Mucosa of descending colon (tissue), 3 donors: ENCODE data around the gene UCK2. TPM values are rescaled to one million over a fixed set of nuclear protein-coding genes. Genes with fewer than 3 reads are reported as not detected.

Experiments used
- ATAC-seq: fragments of 200-7000 bp; cut with Tn5 transposase; one replicate; pipeline ENCODE4 v1.9.1; 2020; ENCODE audit warnings: mild to moderate bottlenecking, moderate library complexity
- DNase-seq, 3 donors: peaks; one replicate each; pipeline ENCODE4 v3.0.0-alpha.2; 2020
- H3K36me3 ChIP-seq: fragments of 200-600 bp; one replicate; pipeline ENCODE4 v1.8.0; 2021; ENCODE audit warnings: low read depth, mild to moderate bottlenecking
- H3K4me1 ChIP-seq: fragments of 200-600 bp; one replicate; pipeline ENCODE4 v1.8.0; 2021; ENCODE audit warnings: low read depth, mild to moderate bottlenecking
- H3K4me3 ChIP-seq: fragments of 200-600 bp; one replicate; pipeline ENCODE4 v1.8.0; 2021; ENCODE audit warnings: mild to moderate bottlenecking
- H3K9me3 ChIP-seq: fragments of 200-600 bp; one replicate; pipeline ENCODE4 v1.8.0; 2021; ENCODE audit warnings: mild to moderate bottlenecking
- CTCF ChIP-seq: fragments of 200-600 bp; IDR thresholded peaks from one replicate; pipeline ENCODE4 v1.8.0; 2022; ENCODE audit warnings: antibody characterized with exemption, mild to moderate bottlenecking
- intact Hi-C, 2 donors: fragments of 100-400 bp; cut with DNase I in 1 of 2; cut with micrococcal nuclease in 1 of 2; formaldehyde crosslinking; loops; one replicate each; pipeline versions ENCODE4 v1.11.0 to v1.11.1; 2022; cut with DNase I, micrococcal nuclease
- total RNA-seq, 3 donors: library from RNA; stranded (reverse); fragmentation: NEBNext Ultra II Directional in 2 of 3; extraction: Animal tissue kit (Norgen Biotek cat#: 25700) in 2 of 3; gene quantifications; one replicate each; pipeline versions ENCODE4 v1.2.1 to v1.2.4, GENCODE V29; 2021 to 2023
- donor health status: DM: no; HTN: no; CAD: no; lungs with moderate emphysema.
- donor health status: DM: no; HTN: no; CAD: no.
- donor health status: DM: no; HTN: yes; CAD: no.

The UCK2 gene
- total RNA-seq, 3 donors from 2014 or later: 41.6 to 86.5 (median 51.8) TPM

GRCh38 chr1:165884009-165884689 lies 56.7 kb downstream of the UCK2 start:
- no peak for DNase-seq
- no peaks in the 10 kb centered on the region for H3K9me3 ChIP-seq
- no peak for TF ChIP-seq CTCF
- H3K4me1 ChIP-seq: peaks cover 12% of the 10 kb centered on the region
- intact Hi-C loops: no loop called here
- H3K4me3 ChIP-seq: no peak overlapping the region
- peak; percentile 60 for ATAC-seq
- H3K36me3 ChIP-seq: no peaks in the 10 kb centered on the region

GRCh38 chr1:165884690-165885304 lies 57.4 kb downstream of the UCK2 start:
- H3K9me3 ChIP-seq: no peaks in the 10 kb centered on the region
- no peak overlapping the region for H3K4me3 ChIP-seq
- DNase-seq (no peak), ATAC-seq (peak; percentile 49)
- intact Hi-C loops: no loop called here
- no peak for TF ChIP-seq CTCF
- H3K4me1 ChIP-seq: peaks cover 12% of the 10 kb centered on the region
- no peaks in the 10 kb centered on the region for H3K36me3 ChIP-seq

GRCh38 chr1:165885305-165885694 lies 57.9 kb downstream of the UCK2 start:
- intact Hi-C loops: no loop called here
- DNase-seq (no peak), ATAC-seq (no peak)
- Histone ChIP-seq H3K4me3 (no peak overlapping the region), H3K36me3 (no peaks in the 10 kb centered on the region), H3K9me3 (no peaks in the 10 kb centered on the region), H3K4me1 (peaks cover 12% of the 10 kb centered on the region)
- TF ChIP-seq CTCF: no peak

- Histone ChIP-seq H3K36me3 (no peaks in the 10 kb centered on the region), H3K9me3 (no peaks in the 10 kb centered on the region), H3K4me3 (no peak overlapping the region), H3K4me1 (peaks cover 12% of the 10 kb centered on the region)
- DNase-seq (no peak), ATAC-seq (no peak)
- no peak for TF ChIP-seq CTCF
- intact Hi-C loops: no loop called here
These were observed 58.8 kb downstream of the UCK2 start for GRCh38 chr1:165886193-165886592.

GRCh38 chr1:165886983-165887382 lies 59.6 kb downstream of the UCK2 start:
- TF ChIP-seq CTCF: no peak
- no peak for ATAC-seq
- no peak for DNase-seq
- H3K9me3 ChIP-seq: no peaks in the 10 kb centered on the region
- intact Hi-C loops: no loop called here
- H3K36me3 ChIP-seq: no peaks in the 10 kb centered on the region
- H3K4me3 ChIP-seq: no peak overlapping the region
- H3K4me1 ChIP-seq: peaks cover 12% of the 10 kb centered on the region
